Measurements from ENCODE around the gene EFCAB14. TPM values are rescaled to one million over a fixed set of nuclear protein-coding genes. Genes with fewer than 3 reads are reported as not detected.

Gene EFCAB14
- total and polyA plus RNA-seq, 10 of the 15 experiments (the other 5 are each of a cell fraction or from before 2014, with no cell fraction given) = 7.8 to 66.0 (median 41.6) TPM

DNA sequence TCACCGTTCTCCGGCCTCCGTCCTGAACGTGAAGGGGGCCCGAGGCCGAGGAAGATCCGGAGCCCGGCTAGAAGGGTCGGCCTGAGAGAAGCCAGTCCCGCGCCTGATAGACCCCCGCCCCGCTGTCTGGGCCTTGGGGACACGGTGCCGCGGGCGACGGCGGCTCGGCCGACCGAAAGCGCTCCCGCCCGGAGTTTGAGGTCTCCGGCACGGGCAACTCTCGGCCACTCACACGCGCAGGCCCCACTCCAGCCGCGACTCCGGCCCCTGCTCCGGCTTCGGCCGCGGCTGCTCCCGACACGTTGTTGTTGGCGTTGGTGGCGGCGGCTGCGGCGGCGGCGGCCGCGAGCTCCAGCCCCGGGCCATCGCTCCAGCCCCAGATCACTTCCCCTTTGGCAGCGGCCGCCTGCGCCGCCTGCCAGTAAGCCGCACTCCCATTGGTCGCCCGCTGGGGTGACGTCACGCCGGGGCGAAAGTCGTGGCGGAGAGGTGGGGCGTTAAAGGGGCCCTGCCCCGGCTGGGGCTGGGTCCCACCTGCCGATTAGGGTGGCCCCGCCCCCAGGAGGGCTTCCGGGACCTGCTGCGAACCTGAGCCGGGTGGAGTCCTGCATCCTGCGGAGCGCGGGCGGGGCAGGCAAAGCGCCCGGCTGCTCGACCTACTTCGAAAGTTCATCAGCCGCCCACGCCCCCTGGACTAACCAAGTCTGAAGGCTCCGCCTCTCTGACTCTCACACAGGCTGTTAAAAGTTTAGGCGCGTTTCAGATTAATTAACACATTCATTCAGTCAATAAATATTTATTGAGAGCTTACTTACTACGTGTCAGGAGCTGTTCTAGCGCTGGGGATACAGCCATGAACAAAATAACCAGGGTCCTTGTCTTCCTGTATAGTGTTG, at the start of gene EFCAB14 (continued):
- TF ChIP-seq, protein P1, sequence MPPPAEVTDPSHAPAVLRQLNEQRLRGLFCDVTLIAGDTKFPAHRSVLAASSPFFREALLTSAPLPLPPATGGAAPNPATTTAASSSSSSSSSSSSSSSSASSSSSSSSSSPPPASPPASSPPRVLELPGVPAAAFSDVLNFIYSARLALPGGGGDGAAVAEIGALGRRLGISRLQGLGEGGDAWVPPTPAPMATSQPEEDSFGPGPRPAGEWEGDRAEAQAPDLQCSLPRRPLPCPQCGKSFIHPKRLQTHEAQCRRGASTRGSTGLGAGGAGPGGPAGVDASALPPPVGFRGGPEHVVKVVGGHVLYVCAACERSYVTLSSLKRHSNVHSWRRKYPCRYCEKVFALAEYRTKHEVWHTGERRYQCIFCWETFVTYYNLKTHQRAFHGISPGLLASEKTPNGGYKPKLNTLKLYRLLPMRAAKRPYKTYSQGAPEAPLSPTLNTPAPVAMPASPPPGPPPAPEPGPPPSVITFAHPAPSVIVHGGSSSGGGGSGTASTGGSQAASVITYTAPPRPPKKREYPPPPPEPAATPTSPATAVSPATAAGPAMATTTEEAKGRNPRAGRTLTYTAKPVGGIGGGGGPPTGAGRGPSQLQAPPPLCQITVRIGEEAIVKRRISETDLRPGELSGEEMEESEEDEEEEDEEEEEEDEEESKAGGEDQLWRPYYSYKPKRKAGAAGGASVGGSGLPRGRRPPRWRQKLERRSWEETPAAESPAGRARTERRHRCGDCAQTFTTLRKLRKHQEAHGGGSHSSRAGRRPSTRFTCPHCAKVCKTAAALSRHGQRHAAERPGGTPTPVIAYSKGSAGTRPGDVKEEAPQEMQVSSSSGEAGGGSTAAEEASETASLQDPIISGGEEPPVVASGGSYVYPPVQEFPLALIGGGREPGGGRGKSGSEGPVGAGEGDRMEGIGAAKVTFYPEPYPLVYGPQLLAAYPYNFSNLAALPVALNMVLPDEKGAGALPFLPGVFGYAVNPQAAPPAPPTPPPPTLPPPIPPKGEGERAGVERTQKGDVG (CRISPR knock-in tag; IDR thresholded peaks at IDR 0.05) = no peak
- TF ChIP-seq NR2C1 (IDR thresholded peaks at IDR 0.05) = peak; percentile 81
- no peak for TF ChIP-seq SMC3 (IDR thresholded peaks at IDR 0.05; ENCODE audit: borderline replicate concordance, low read length)
- TF ChIP-seq RCOR1 (conservative IDR thresholded peaks at IDR 0.05; ENCODE audit: low read depth, low read length) = no peak
- TF ChIP-seq STAT1 (conservative IDR thresholded peaks at IDR 0.05) = no peak
- TF ChIP-seq, protein P2, sequence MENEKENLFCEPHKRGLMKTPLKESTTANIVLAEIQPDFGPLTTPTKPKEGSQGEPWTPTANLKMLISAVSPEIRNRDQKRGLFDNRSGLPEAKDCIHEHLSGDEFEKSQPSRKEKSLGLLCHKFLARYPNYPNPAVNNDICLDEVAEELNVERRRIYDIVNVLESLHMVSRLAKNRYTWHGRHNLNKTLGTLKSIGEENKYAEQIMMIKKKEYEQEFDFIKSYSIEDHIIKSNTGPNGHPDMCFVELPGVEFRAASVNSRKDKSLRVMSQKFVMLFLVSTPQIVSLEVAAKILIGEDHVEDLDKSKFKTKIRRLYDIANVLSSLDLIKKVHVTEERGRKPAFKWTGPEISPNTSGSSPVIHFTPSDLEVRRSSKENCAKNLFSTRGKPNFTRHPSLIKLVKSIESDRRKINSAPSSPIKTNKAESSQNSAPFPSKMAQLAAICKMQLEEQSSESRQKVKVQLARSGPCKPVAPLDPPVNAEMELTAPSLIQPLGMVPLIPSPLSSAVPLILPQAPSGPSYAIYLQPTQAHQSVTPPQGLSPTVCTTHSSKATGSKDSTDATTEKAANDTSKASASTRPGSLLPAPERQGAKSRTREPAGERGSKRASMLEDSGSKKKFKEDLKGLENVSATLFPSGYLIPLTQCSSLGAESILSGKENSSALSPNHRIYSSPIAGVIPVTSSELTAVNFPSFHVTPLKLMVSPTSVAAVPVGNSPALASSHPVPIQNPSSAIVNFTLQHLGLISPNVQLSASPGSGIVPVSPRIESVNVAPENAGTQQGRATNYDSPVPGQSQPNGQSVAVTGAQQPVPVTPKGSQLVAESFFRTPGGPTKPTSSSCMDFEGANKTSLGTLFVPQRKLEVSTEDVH (IDR thresholded peaks at IDR 0.05; ENCODE audit: low read depth, partially characterized antibody) = no peak
- TF ChIP-seq BCL11A (IDR thresholded peaks at IDR 0.05; ENCODE audit: low read depth, low read length) = no peak
- TF ChIP-seq CREB1 (IDR thresholded peaks at IDR 0.05; ENCODE audit: low read depth) = peak; percentile 97
- TF ChIP-seq, protein P3, sequence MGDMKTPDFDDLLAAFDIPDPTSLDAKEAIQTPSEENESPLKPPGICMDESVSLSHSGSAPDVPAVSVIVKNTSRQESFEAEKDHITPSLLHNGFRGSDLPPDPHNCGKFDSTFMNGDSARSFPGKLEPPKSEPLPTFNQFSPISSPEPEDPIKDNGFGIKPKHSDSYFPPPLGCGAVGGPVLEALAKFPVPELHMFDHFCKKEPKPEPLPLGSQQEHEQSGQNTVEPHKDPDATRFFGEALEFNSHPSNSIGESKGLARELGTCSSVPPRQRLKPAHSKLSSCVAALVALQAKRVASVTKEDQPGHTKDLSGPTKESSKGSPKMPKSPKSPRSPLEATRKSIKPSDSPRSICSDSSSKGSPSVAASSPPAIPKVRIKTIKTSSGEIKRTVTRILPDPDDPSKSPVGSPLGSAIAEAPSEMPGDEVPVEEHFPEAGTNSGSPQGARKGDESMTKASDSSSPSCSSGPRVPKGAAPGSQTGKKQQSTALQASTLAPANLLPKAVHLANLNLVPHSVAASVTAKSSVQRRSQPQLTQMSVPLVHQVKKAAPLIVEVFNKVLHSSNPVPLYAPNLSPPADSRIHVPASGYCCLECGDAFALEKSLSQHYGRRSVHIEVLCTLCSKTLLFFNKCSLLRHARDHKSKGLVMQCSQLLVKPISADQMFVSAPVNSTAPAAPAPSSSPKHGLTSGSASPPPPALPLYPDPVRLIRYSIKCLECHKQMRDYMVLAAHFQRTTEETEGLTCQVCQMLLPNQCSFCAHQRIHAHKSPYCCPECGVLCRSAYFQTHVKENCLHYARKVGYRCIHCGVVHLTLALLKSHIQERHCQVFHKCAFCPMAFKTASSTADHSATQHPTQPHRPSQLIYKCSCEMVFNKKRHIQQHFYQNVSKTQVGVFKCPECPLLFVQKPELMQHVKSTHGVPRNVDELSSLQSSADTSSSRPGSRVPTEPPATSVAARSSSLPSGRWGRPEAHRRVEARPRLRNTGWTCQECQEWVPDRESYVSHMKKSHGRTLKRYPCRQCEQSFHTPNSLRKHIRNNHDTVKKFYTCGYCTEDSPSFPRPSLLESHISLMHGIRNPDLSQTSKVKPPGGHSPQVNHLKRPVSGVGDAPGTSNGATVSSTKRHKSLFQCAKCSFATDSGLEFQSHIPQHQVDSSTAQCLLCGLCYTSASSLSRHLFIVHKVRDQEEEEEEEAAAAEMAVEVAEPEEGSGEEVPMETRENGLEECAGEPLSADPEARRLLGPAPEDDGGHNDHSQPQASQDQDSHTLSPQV (IDR thresholded peaks at IDR 0.05) = no peak
- peak; percentile 95 for TF ChIP-seq GATAD2B (conservative IDR thresholded peaks at IDR 0.05; ENCODE audit: low read depth)
- TF ChIP-seq MEF2B (IDR thresholded peaks at IDR 0.05; ENCODE audit: partially characterized antibody, poor library complexity, severe bottlenecking) = no peak
- TF ChIP-seq HDGF (IDR thresholded peaks at IDR 0.05) = peak; percentile 60; the same call in 1 of the 2 replicates
- TF ChIP-seq, protein P4, sequence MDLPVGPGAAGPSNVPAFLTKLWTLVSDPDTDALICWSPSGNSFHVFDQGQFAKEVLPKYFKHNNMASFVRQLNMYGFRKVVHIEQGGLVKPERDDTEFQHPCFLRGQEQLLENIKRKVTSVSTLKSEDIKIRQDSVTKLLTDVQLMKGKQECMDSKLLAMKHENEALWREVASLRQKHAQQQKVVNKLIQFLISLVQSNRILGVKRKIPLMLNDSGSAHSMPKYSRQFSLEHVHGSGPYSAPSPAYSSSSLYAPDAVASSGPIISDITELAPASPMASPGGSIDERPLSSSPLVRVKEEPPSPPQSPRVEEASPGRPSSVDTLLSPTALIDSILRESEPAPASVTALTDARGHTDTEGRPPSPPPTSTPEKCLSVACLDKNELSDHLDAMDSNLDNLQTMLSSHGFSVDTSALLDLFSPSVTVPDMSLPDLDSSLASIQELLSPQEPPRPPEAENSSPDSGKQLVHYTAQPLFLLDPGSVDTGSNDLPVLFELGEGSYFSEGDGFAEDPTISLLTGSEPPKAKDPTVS (IDR thresholded peaks at IDR 0.05; ENCODE audit: low read depth, low read length) = 0 out of 2 replicates have a peak, but pooled peaks have one; percentile 14
- no peak for TF ChIP-seq ZNF24 (IDR thresholded peaks at IDR 0.05)
- peak; percentile 64 for TF ChIP-seq RELA (IDR thresholded peaks at IDR 0.05; ENCODE audit: borderline replicate concordance, partially characterized antibody)
- peak; percentile 70; the same call in 1 of the 2 replicates for TF ChIP-seq JUND (IDR thresholded peaks at IDR 0.05; ENCODE audit: low read depth, low read length)
- TF ChIP-seq SREBF2 (IDR thresholded peaks at IDR 0.05; ENCODE audit: low read length) = no peak
